Breast epithelium (tissue), 4 donors: ENCODE data around the gene SPACA4. TPM values are rescaled to one million over a fixed set of nuclear protein-coding genes. Genes with fewer than 3 reads are reported as not detected.

Experiments used
- DNase-seq, 2 donors: peaks; one replicate each; pipeline ENCODE4 v3.0.0-alpha.2; 2019; ENCODE audit warnings: low spot score in 2 of 2
- H3K27ac ChIP-seq, 2 donors: fragments of 200-600 bp; sonication (generic) in 1 of 2; one replicate each; pipeline ENCODE4 v1.5.1; 2016 to 2019; ENCODE audit warnings: mild to moderate bottlenecking in 1 of 2
- H3K27me3 ChIP-seq, 2 donors: fragments of 200-600 bp; sonication (generic) in 1 of 2; one replicate each; pipeline versions ENCODE4 v1.5.1 to v1.6.0; 2017 to 2019; ENCODE audit warnings: control low read depth in 1 of 2, mild to moderate bottlenecking in 1 of 2
- H3K36me3 ChIP-seq: fragments of 200-600 bp; one replicate; pipeline ENCODE4 v1.5.1; 2019
- H3K4me1 ChIP-seq, 2 donors: fragments of 200-600 bp; sonication (generic); one replicate each; pipeline ENCODE4 v1.5.1; 2016 to 2019; ENCODE audit warnings: control low read depth in 1 of 2
- H3K4me3 ChIP-seq, 3 donors: fragments of 200-600 bp; sonication (generic); 1 replicate in 2 of 3; 2 replicates in 1 of 3; pipeline ENCODE4 v1.5.1; 2016 to 2019; ENCODE audit warnings: mild to moderate bottlenecking in 3 of 3, moderate library complexity in 2 of 3
- H3K9me3 ChIP-seq, 2 donors: fragments of 200-600 bp; sonication (generic) in 1 of 2; one replicate each; pipeline ENCODE4 v1.5.1; 2016 to 2019; ENCODE audit warnings: control low read depth in 1 of 2
- POLR2A ChIP-seq: fragments of 450-650 bp; IDR thresholded peaks from one replicate; pipeline ENCODE4 v1.6.1; 2016; ENCODE audit warnings: antibody characterized with exemption, mild to moderate bottlenecking, moderate library complexity
- POLR2AphosphoS5 ChIP-seq, 3 donors: sonication (generic); formaldehyde crosslinking; IDR thresholded peaks; one replicate each; pipeline ENCODE4 v1.6.1; 2017; ENCODE audit warnings: antibody characterized with exemption in 3 of 3
- intact Hi-C: fragments of 100-400 bp; cut with DNase I; formaldehyde crosslinking; loops from one replicate; pipeline ENCODE4 v1.15.1; 2023; ENCODE audit warnings: low total_unique reads
- total RNA-seq, 3 donors: library from RNA; depleted of rRNA; stranded (reverse); fragments of >200 nt; gene quantifications; one replicate each; pipeline ENCODE4 v1.1.0, GENCODE V29; 2016
- TF ChIP-seq, protein P1 (sequence below), 3 donors: fragments of 450-650 bp; IDR thresholded peaks; one replicate each; pipeline ENCODE4 v1.5.1; 2016 to 2017; ENCODE audit warnings: antibody characterized with exemption in 3 of 3, mild to moderate bottlenecking in 3 of 3, moderate library complexity in 3 of 3

The SPACA4 gene
- total RNA-seq, 3 donors from 2014 or later, result not detected

DNA sequence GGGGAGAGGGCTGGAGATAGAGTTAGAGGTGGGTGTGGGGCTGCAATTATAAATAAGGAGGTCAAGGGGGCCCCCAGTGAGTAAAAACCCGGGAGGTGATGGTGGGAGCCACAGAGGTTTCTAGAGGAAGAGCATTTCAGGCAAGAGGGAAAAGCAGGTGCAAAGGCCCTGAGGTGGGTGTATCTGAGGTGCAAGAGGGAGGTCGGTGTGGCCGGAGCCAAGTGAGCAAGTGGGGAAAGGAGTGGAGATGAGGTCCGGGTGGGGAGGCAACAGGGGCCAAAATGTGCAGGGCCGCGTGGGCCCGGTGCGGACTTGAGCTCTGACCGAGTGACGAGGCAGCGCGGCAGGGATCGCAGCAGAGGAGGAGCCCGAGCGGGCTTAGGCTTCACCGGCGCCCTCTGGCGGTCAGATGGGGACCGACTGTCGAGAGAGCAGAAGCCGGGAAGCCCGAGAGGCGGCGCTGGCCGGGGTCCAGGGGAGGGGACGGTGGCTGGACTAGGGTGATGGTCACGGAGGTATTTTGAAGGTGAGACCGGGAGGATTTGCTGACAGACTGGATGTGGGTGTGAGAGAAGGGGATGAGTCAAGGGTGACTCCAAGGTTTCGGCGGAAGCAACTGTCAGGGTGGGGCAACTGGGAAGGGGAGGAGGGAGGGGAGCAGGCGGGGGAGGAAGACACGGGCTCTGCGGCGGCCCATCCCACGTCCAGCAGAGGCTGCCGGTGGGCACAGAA lies 17.7 kb upstream of the SPACA4 start:
- Histone ChIP-seq H3K4me1 (no peaks in the 10 kb centered on the region), H3K36me3 (no peaks in the 10 kb centered on the region), H3K9me3 (no peaks in the 10 kb centered on the region), H3K4me3 (peak overlapping the region; percentile 26 to 60 (median 42)), H3K27me3 (no peaks in the 10 kb centered on the region), H3K27ac (peak overlapping the region; percentile 2 to 10)
- intact Hi-C loops, result no loop called here
- TF ChIP-seq POLR2AphosphoS5 (IDR thresholded peaks at IDR 0.05) (peak; percentile 21 to 42 (median 41)), POLR2A (no peak)
- TF ChIP-seq, protein P1, sequence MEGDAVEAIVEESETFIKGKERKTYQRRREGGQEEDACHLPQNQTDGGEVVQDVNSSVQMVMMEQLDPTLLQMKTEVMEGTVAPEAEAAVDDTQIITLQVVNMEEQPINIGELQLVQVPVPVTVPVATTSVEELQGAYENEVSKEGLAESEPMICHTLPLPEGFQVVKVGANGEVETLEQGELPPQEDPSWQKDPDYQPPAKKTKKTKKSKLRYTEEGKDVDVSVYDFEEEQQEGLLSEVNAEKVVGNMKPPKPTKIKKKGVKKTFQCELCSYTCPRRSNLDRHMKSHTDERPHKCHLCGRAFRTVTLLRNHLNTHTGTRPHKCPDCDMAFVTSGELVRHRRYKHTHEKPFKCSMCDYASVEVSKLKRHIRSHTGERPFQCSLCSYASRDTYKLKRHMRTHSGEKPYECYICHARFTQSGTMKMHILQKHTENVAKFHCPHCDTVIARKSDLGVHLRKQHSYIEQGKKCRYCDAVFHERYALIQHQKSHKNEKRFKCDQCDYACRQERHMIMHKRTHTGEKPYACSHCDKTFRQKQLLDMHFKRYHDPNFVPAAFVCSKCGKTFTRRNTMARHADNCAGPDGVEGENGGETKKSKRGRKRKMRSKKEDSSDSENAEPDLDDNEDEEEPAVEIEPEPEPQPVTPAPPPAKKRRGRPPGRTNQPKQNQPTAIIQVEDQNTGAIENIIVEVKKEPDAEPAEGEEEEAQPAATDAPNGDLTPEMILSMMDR (IDR thresholded peaks at IDR 0.05), result peak; percentile 84 to 94 (median 93)
- DNase-seq, result peak; percentile 76 to 86

DNA sequence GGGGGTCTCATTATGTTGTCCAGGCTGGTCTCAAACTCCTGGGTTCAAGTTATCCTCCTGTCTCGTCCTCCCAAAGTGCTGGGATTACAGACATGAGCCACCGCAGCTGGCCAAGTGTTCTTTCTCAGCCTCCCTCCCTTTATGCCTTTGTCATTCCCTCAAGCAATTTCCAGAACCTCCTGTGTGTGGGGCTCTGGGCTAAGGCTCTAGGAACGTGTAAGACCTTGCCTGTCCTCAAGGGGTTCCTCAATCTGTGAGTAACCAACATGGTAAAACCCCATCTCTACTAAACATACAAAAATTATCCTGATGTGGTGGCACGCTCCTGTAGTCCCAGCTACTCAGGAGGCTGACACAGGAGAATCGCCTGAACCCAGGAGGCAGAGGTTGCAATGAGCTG lies 15.5 kb upstream of the SPACA4 start:
- intact Hi-C loops, result no loop called here
- TF ChIP-seq POLR2AphosphoS5 (IDR thresholded peaks at IDR 0.05) (no peak), POLR2A (no peak)
- TF ChIP-seq, protein P1 (IDR thresholded peaks at IDR 0.05), result no peak
- Histone ChIP-seq H3K36me3 (no peaks in the 10 kb centered on the region), H3K27ac (no peak overlapping the region), H3K9me3 (no peaks in the 10 kb centered on the region), H3K27me3 (no peaks in the 10 kb centered on the region), H3K4me1 (no peaks in the 10 kb centered on the region), H3K4me3 (no peak overlapping the region)
- no peak for DNase-seq

DNA sequence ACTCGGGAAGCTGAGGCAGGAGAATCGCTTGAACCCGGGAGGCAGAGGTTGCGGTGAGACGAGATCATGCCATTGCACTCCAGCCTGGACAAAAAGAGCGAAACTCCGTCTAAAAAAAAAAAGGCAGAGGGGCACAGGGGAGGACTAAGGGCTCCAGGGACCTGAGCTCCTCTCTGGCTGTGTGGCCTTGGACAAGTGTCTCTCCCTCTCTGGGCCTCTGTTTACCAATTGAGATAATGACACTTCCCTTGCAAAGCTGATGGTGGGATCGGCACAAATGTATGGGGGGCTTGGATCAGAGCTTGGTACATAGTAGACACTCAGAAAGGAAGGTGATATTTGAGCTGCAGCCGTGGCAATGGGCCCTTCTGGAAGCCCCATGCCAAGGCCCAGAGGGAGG lies 11.4 kb upstream of the SPACA4 start:
- H3K36me3 ChIP-seq, result no peaks in the 10 kb centered on the region
- no peaks in the 10 kb centered on the region for H3K27me3 ChIP-seq
- no peak overlapping the region for H3K4me3 ChIP-seq
- DNase-seq, result no peak
- H3K9me3 ChIP-seq, result no peaks in the 10 kb centered on the region
- H3K27ac ChIP-seq, result no peak overlapping the region
- TF ChIP-seq, protein P1 (IDR thresholded peaks at IDR 0.05), result no peak
- TF ChIP-seq POLR2A (no peak), POLR2AphosphoS5 (IDR thresholded peaks at IDR 0.05) (no peak)
- intact Hi-C loops, result no loop called here
- no peaks in the 10 kb centered on the region for H3K4me1 ChIP-seq

DNA sequence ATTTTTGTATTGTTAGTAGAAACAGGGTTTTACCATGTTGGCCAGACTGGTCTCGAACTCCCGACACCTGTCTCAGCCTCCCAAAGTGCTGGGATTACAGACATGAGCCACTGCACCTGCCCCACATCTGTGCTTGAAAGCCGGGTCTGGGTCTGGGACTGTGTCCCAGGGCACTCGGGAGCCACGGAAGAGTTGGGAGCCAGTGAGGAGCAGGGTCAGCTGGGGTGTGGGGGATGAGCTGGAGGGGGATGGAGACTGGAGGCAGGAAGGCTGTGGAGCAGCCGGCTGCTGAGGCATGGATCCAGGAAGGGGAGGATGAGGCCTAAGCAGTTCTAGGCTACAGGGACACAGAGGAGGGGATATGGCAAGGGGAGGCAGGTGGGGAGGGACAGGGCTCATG lies 10.7 kb upstream of the SPACA4 start:
- no peaks in the 10 kb centered on the region for H3K27me3 ChIP-seq
- intact Hi-C loops, result no loop called here
- no peak overlapping the region for H3K27ac ChIP-seq
- no peak for TF ChIP-seq POLR2A
- no peak overlapping the region for H3K4me3 ChIP-seq
- DNase-seq, result no peak
- no peaks in the 10 kb centered on the region for H3K9me3 ChIP-seq
- no peaks in the 10 kb centered on the region for H3K36me3 ChIP-seq
- no peaks in the 10 kb centered on the region for H3K4me1 ChIP-seq

DNA sequence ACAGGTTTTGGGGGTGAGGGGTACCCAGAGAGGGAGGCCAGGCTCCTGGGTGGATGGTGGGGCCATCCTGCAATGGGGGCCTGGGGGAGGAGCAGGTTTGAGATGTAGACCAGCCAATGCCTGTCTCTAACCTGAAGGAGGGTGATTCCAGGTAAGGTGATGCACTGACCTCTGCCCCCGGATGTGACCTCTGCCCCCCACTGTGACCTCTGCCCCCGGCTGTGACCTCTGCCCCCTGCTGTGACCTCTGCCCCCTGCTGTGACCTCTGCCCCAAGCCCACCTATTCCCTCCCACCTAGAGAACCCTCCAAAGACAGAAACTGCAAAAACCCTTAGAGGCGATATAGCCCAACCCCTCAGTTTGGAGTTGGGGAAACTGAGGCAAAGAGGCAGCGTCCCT lies 10.3 kb upstream of the SPACA4 start:
- TF ChIP-seq, protein P1 (IDR thresholded peaks at IDR 0.05), result no peak
- no peak for TF ChIP-seq POLR2AphosphoS5 (IDR thresholded peaks at IDR 0.05)
- TF ChIP-seq POLR2A, result no peak
- H3K27ac ChIP-seq, result no peak overlapping the region
- no peaks in the 10 kb centered on the region for H3K27me3 ChIP-seq
- H3K36me3 ChIP-seq, result no peaks in the 10 kb centered on the region
- H3K4me1 ChIP-seq, result no peaks in the 10 kb centered on the region
- intact Hi-C loops, result no loop called here
- H3K4me3 ChIP-seq, result no peak overlapping the region
- no peaks in the 10 kb centered on the region for H3K9me3 ChIP-seq
- DNase-seq, result no peak
